Measurements from ENCODE around the gene RSPO4.

DNA sequence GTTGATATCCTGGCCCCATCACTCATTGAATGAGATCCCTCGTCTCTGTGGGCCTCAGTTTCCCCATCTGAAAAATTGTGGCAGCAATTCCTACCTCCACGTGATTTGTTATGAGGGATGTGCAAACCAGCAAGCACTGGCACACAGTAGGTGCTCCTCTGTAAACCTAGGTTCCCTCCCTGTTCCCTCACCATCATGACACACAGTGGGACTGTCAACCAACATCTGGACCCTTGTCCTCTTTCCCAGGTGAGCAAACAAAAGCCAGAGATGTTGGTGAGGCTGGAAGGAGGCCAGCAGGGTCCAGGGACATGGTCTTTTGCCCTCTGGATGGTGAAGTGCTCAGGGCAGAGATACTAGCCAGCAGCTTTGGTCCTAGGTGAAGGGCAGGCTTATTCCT, 26.1 kb downstream of the RSPO4 start:
- no peak for TF ChIP-seq POLR2A (IDR thresholded peaks at IDR 0.05; ENCODE audit: low read length)
- TF ChIP-seq GATA1 (IDR thresholded peaks at IDR 0.05; ENCODE audit: low read depth, low read length), result no peak
